Measurements from ENCODE around the gene COX19. TPM values are rescaled to one million over a fixed set of nuclear protein-coding genes. Genes with fewer than 3 reads are reported as not detected.

COX19 gene
- polyA plus RNA-seq, 1 donor (not counting 4 experiments of a cell fraction or from before 2014, with no cell fraction given): 6.2 TPM

GRCh38 chr7:1012004-1012715 is 36.8 kb upstream of the COX19 start:
- H3K9me1 ChIP-seq (ENCODE audit: control insufficient read depth, extremely low read depth, insufficient read depth, low read length): no peaks in the 10 kb centered on the region
- no peak overlapping the region for H3K9ac ChIP-seq (ENCODE audit: control insufficient read depth, extremely low read depth, insufficient read depth, low read length)
- H3K36me3 ChIP-seq (ENCODE audit: control insufficient read depth in 2 of 2, extremely low read depth in 1 of 2, insufficient read depth in 2 of 2, low read length in 2 of 2): peaks cover 0 to 2% of the 10 kb centered on the region in 2 experiments
- H3K79me2 ChIP-seq (ENCODE audit: control insufficient read depth, insufficient read depth, low read length): peaks cover 12% of the 10 kb centered on the region
- no peak for DNase-seq (ENCODE audit: low read depth, low spot score)
- H3K4me2 ChIP-seq (ENCODE audit: control insufficient read depth, extremely low read depth, insufficient read depth, low read depth, low read length): no peak overlapping the region
- no peaks in the 10 kb centered on the region for H3K9me3 ChIP-seq (ENCODE audit: control insufficient read depth, low read depth, low read length)
- TF ChIP-seq CTCF (optimal IDR thresholded peaks at IDR 0.05 in 1 of 3, IDR thresholded peaks at IDR 0.05 in 1 of 3, conservative IDR thresholded peaks at IDR 0.05 in 1 of 3; ENCODE audit: extremely low read depth in 1 of 3, insufficient read depth in 2 of 3, low read length in 3 of 3): no peak
- no peak for TF ChIP-seq EZH2 (IDR thresholded peaks at IDR 0.05; ENCODE audit: low read length)
- no peak overlapping the region for H2AFZ ChIP-seq (ENCODE audit: control insufficient read depth, low read length)
- H3K27me3 ChIP-seq (ENCODE audit: control insufficient read depth, extremely low read depth, insufficient read depth, low read length): no peaks in the 10 kb centered on the region
- peaks cover 8% of the 10 kb centered on the region for H3K4me1 ChIP-seq (ENCODE audit: control insufficient read depth, extremely low read depth, insufficient read depth, low read length)
- dilution Hi-C loops (cut with MboI; ENCODE audit: extremely low pct_ligation_motif_present, low sequenced_read_pairs): no loop called here
- H4K20me1 ChIP-seq (ENCODE audit: control insufficient read depth, extremely low read depth, insufficient read depth, low read length): peaks cover 11% of the 10 kb centered on the region
- H3K4me3 ChIP-seq (ENCODE audit: control insufficient read depth in 2 of 3, extremely low read depth in 1 of 3, insufficient read depth in 2 of 3, low read depth in 1 of 3, low read length in 3 of 3): no peak overlapping the region
- no peak overlapping the region for H3K27ac ChIP-seq (ENCODE audit: control insufficient read depth, insufficient read depth, low read length)
- FAIRE-seq: no peak

DNA sequence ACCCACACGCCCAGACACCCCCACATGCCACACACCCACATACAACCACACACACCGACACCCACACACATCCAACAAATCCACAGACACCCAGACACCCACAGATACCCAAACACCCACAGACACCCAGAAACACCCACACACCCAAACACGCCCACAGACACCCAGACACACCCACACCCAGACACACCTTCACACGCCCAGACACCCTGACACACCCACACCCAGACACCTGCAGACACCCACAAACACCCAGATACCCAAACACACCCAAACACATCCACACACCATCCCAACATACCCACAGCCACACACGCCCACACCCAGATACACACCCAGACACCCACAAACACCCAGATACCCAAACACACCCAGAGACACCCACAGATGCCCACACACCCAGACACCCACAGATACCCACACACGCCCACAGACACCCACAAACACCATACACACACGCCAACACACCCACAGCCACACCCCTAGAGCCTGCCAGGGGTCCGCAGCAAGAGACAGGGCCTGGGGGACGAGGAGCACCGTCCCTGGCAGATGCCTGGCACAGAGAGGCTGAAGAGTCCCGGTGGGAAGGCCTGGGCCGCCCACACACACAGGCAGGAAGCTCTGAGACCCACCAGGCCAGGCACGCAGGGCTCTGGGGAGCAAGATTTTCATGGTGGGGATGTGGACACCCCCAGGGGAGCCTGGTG is 36.1 kb upstream of the COX19 start:
- TF ChIP-seq EZH2 (IDR thresholded peaks at IDR 0.05; ENCODE audit: low read length) (no peak), CTCF (optimal IDR thresholded peaks at IDR 0.05 in 1 of 3, IDR thresholded peaks at IDR 0.05 in 1 of 3, conservative IDR thresholded peaks at IDR 0.05 in 1 of 3; ENCODE audit: extremely low read depth in 1 of 3, insufficient read depth in 2 of 3, low read length in 3 of 3) (no peak)
- no peaks in the 10 kb centered on the region for H3K9me3 ChIP-seq (ENCODE audit: control insufficient read depth, low read depth, low read length)
- dilution Hi-C loops (cut with MboI; ENCODE audit: extremely low pct_ligation_motif_present, low sequenced_read_pairs): no loop called here
- peaks cover 0 to 2% of the 10 kb centered on the region in 2 experiments for H3K36me3 ChIP-seq (ENCODE audit: control insufficient read depth in 2 of 2, extremely low read depth in 1 of 2, insufficient read depth in 2 of 2, low read length in 2 of 2)
- H3K27ac ChIP-seq (ENCODE audit: control insufficient read depth, insufficient read depth, low read length): no peak overlapping the region
- no peak overlapping the region for H2AFZ ChIP-seq (ENCODE audit: control insufficient read depth, low read length)
- H3K27me3 ChIP-seq (ENCODE audit: control insufficient read depth, extremely low read depth, insufficient read depth, low read length): no peaks in the 10 kb centered on the region
- peaks cover 10% of the 10 kb centered on the region for H3K79me2 ChIP-seq (ENCODE audit: control insufficient read depth, insufficient read depth, low read length)
- no peak overlapping the region for H3K4me3 ChIP-seq (ENCODE audit: control insufficient read depth in 2 of 3, extremely low read depth in 1 of 3, insufficient read depth in 2 of 3, low read depth in 1 of 3, low read length in 3 of 3)
- DNase-seq (ENCODE audit: low read depth, low spot score): no peak
- no peak overlapping the region for H3K9ac ChIP-seq (ENCODE audit: control insufficient read depth, extremely low read depth, insufficient read depth, low read length)
- peaks cover 8% of the 10 kb centered on the region for H3K4me1 ChIP-seq (ENCODE audit: control insufficient read depth, extremely low read depth, insufficient read depth, low read length)
- H3K4me2 ChIP-seq (ENCODE audit: control insufficient read depth, extremely low read depth, insufficient read depth, low read depth, low read length): no peak overlapping the region
- FAIRE-seq: no peak
- H3K9me1 ChIP-seq (ENCODE audit: control insufficient read depth, extremely low read depth, insufficient read depth, low read length): no peaks in the 10 kb centered on the region
- peaks cover 11% of the 10 kb centered on the region for H4K20me1 ChIP-seq (ENCODE audit: control insufficient read depth, extremely low read depth, insufficient read depth, low read length)

Measured in keratinocyte (primary cell).